Renal cortex interstitium (tissue), 11 donors: Measurements from ENCODE around the gene BAK1. TPM values are rescaled to one million over a fixed set of nuclear protein-coding genes. Genes with fewer than 3 reads are reported as not detected.

Experiments used
- DNase-seq, 11 donors: peaks; one replicate each; pipeline ENCODE4 v3.0.0-alpha.2; 2013; ENCODE audit warnings: low read depth in 9 of 11, low spot score in 4 of 11; ENCODE audit errors: extremely low read depth in 1 of 11
- polyA plus RNA-seq, 3 donors: library from polyadenylated mRNA; unstranded; fragments of 120-200 nt; gene quantifications; one replicate each; pipeline ENCODE4 v1.2.1, GENCODE V29; 2013; ENCODE audit not compliant: insufficient read length in 3 of 3

BAK1 gene
- polyA plus RNA-seq, 3 donors: 21.0 to 24.1 (median 21.7) TPM

DNA sequence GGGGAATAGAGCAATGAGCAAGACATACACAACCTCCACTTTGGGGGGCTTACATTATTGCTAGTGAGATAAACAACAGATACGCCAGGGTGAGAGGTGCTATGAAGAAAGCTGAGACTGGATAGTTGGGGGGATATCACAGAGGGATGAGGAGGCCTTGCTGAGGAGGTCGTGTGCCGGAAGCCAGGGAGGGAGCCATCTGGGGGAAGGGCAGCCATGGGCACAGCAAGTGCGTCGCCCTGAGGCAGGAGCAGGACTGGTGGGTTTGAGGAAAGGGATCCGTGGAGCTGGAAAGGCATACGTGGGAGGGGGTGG is 12.2 kb upstream of the BAK1 start:
- no peak for DNase-seq

GRCh38 chr6:33591424-33592032 is 11.5 kb upstream of the BAK1 start:
- DNase-seq: no peak

DNA sequence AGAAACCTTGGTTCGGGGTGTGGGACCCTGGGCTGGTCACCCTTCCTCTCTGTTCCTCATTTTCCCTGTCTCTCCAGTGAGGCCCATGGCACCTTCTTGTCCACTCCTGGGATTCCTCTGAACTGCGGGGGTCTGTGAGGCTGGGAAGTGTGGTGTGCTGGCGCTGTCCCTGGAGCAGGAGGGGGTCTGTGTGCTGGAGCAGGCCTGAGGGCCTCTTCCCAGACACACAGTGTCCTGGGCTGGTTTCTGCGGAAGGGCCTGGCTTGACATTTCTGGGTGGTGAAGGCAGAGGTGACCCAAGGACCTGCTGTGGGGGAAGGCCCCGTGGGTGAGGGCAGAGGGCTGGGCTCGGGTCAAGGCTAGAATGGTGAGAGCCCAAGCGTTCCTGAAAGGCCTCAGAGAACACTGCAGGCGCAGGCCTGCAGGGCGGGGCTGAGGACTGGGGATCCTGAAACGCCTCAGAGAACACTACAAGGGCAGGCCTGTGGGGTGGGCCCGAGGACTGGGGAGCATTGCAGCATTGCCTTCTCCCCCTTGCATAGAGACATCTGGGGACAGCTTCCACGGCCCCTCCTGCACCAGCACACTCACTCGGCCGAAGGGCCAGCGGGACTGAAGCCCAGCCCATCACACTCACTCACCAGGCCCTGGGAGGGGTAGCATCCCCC is 10.6 kb upstream of the BAK1 start:
- DNase-seq: no peak

- peak in 2 of 11 donors; percentile 44 to 52 for DNase-seq
These were observed 9.9 kb upstream of the BAK1 start for GRCh38 chr6:33589731-33590530.

GRCh38 chr6:33589392-33589730 is 9.3 kb upstream of the BAK1 start:
- no peak for DNase-seq

GRCh38 chr6:33588894-33589293 is 8.8 kb upstream of the BAK1 start:
- DNase-seq: no peak

GRCh38 chr6:33587529-33587928 is 7.5 kb upstream of the BAK1 start:
- no peak for DNase-seq

DNA sequence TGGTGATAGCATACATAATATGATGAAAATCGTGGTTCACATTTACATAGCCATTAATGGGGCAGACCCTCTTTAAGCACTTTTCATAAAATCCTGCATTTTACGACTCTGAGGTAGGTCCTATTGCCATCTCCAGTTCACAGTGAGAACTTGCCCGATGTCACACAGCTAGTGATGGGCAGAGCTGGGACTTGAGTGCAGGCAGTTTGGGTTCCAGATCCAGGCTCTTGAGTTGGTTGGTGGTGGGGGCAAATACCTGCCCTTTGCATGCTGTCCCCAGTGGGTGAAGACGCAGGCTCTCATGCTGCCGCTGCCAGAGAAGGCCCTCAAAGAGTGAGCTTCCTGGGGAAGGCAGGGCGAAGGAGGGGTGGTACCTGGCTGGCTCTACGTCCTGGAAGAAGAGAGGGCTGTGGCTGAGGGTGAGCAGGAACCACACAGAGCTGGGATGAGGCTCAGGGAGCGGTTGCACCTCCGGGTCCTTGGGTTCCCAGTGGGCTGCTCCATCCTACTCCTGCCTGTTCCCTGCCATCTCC is 6.1 kb upstream of the BAK1 start:
- no peak for DNase-seq

DNA sequence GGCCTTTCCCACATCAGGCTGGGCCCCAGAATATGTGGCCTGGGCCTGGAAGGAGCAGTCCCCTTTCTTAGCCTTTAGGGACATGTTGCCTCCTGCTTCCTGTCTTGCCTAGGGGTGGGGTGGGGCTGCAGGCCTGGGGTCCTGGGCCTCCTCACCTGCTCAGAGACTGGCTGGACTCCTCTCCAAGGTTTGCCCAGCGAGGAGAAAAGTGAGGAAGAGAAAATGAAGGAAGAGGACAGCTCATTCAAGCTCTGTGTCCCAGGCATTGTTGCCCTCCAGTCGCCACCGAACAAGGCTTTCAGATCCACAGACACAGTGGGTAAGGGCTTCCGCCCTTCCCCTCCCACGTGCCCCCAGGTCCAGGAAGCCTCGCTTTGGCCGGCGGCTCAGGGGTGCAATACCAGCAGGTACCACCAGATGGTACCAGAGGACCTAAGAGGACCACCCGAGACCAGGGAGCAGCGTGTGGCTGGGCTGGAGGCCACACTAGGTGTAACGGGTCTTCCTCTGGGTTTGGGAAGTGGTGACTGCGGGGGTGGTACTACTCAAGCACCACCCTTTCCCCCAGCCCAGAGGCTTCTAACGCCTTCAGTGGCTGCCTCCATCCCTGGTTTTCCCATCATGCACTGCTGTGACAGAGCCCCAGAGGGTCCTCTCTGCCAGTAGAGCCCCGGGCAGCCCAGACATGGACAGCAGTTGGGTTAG is 5.5 kb upstream of the BAK1 start:
- peak in 4 of 11 donors; percentile 55 to 71 (median 61) for DNase-seq

DNA sequence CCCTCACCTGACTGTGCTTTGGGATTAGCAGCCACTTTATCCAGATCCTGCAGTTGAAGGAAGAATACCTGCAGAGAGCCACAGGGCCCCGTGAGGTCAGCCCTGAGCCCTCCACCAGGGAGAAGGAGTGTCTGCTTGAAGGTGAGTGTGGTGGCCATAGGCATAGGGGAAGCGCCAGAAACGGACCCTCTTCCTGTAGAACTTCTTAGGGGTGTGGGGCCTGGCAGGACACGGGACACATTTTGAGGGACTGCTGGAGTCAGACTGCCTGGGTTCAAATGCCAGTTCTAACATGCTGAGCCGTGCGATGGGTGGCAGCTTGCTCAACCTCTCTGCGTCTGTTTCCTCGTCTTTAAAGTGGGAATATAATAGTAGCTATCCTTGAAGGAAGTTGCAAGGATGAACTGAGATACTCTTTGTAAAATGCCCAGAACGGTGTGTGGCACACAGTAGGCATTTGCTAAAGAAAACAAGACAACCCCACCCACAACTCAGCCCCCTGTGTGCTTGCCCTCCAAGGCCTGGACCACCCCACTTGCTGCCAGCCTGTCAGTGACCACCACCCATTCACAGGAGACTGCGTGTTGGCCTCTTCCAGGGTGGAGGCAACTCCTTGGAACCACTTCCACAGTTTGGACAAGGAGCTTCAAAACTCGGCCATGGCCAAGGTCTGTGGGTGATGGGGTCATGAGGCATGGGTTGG is 4.8 kb upstream of the BAK1 start:
- DNase-seq: no peak

- no peak for DNase-seq
These were observed 3.6 kb upstream of the BAK1 start for GRCh38 chr6:33583591-33584155.

GRCh38 chr6:33581186-33581585 is 1.1 kb upstream of the BAK1 start:
- no peak for DNase-seq

GRCh38 chr6:33578588-33579011 is 1.5 kb downstream of the BAK1 start:
- DNase-seq: no peak

DNA sequence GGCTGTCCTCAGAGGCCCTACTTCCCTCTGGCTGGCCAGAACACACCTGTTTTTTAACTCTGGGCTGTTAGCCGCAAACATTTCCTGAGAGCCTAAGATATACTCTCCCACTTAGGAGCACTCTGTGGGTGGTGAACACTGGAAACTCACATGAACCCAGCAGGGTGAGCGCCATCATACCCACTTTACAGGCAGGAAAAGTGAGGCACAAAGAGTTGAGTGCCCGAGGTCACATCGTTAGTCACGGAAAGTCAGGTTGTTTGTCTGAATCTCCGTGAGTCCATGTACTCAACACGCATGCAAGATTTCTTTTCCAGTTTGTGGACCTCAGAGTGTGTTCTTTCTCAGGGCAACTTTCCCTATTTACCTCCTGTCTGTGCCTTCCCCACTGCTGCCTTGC is 1.9 kb downstream of the BAK1 start:
- DNase-seq: no peak

DNA sequence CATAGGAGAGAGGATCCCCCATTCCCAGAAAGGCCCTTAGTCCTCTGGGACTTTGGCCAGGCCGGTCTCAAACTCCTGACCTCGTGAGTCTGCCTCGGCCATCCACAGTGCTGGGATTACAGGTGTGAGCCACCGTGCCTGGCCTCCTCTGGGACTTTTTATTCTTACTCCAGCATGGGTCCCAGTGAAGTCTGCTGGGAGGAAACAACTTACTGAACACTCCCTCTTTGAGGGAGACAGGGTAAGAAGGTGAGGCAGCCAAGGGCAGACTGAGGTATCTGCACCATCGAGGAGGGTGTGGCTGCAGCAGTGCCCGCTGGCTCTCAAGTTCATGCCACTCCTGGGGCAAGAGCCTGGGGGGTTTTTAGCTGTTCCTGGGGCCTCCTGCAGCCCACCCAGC is 2.4 kb downstream of the BAK1 start:
- DNase-seq: no peak

GRCh38 chr6:33577106-33577535 is 3.0 kb downstream of the BAK1 start:
- DNase-seq: no peak

GRCh38 chr6:33576668-33577067 is 3.4 kb downstream of the BAK1 start:
- no peak for DNase-seq

GRCh38 chr6:33575211-33575610 is 4.9 kb downstream of the BAK1 start:
- DNase-seq: no peak
